A549 treated with ZK216348 at 1 μM for 4 hours (cell line): ENCODE data around the gene DYNC1LI1. TPM values are rescaled to one million over a fixed set of nuclear protein-coding genes. Genes with fewer than 3 reads are reported as not detected.

Experiments
- total RNA-seq: library from RNA; stranded (reverse); fragments of 200-300 nt; extraction: Qiagen RNA extraction; gene quantifications from 5 replicates; pipeline ENCODE4 v1.2.3, GENCODE V29; 2022; ENCODE audit warnings: low read depth

Gene DYNC1LI1
- total RNA-seq = 38.3 to 50.9 TPM (median 39.6 TPM) in 5 replicates

GRCh38 chr3:32570421-32571191 lies at the start of gene DYNC1LI1:
TSS of gene DYNC1LI1 (minus strand) at chr3:32570858. CDS start at chr3:32570770, 88 bp downstream.

GRCh38 chr3:32502118-32502945 lies 68.3 kb downstream of the DYNC1LI1 start, which contains the start of gene CMTM6:
TSS of gene CMTM6 (minus strand) at chr3:32502852. CDS start at chr3:32502745, 107 bp downstream.

Other genes with a start within 250 kb of the DYNC1LI1 start
- 30.8 to 36.4 TPM (median 35.6 TPM) in 5 replicates for gene CMTM7, start 179.0 kb downstream of the DYNC1LI1 start, total RNA-seq
- gene CMTM6, start 68.0 kb downstream of the DYNC1LI1 start, total RNA-seq = 23.8 to 44.1 TPM (median 41.0 TPM) in 5 replicates
- gene CNOT10, start 114.3 kb upstream of the DYNC1LI1 start, total RNA-seq = 27.4 to 34.5 TPM (median 29.2 TPM) in 5 replicates
- gene TRIM71, start 247.1 kb upstream of the DYNC1LI1 start, total RNA-seq = not detected in 5 replicates